IPS-18c (cell line): ENCODE results near the gene ZSWIM6.
"Not testable (repeated sequence)": the region's sequence is repeated elsewhere in the genome, so short reads cannot be mapped to it uniquely, and the experiment has no call there.

Source experiments
- H3K4me3 ChIP-seq: 2 replicates; pipeline ENCODE4 v1.7.0; 2013; ENCODE audit warnings: low read depth, mild to moderate bottlenecking, low read length, moderate library complexity; ENCODE audit not compliant: insufficient read depth
- H3K9me3 ChIP-seq: one replicate; pipeline ENCODE4 v1.6.1; 2013; ENCODE audit warnings: mild to moderate bottlenecking, low read length, moderate library complexity; ENCODE audit not compliant: control insufficient read depth, insufficient read depth

Gene ZSWIM6

GRCh38 chr5:61385627-61386026 lies 53.6 kb downstream of the ZSWIM6 start:
- H3K4me3 ChIP-seq, result no peak overlapping the region

DNA sequence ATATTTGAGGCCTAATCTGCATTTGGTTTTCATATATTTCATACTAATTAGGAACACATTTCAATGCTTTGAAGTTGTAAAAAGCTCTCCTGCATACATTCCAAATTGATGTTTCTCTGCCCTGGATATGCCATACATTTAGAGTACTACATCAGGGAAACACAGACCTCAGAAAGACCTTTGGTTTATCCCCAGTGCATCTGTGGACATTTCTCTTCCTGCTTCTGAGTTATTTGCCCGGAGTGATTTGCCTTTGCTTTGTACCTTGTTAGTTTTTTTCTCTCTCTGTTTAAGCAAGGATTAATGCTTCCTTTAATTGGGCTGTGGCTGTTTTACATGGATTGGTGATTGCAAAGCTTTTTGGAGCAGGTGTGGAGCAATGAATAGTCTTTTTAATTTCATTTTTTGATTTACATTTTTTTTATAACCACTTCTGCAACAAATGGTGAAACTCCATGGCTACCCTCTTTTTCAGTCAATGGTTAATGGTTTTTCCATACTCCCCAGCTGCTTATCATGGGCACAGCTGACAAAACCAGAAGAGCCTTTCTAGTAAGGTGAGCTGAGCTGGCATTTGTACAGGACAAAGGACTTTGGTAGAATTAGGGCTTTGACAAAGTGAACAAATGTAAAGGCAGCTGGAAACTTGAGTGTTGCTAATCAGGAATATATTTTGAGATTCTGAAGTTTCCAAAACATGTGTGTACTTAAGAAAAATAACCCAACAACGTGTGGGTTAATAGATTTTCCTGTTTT lies 54.2 kb downstream of the ZSWIM6 start:
- Histone ChIP-seq H3K9me3 (no peaks in the 10 kb centered on the region), H3K4me3 (no peak overlapping the region)

More at GRCh38 chr5:61385627-61386026, 53.6 kb downstream of the ZSWIM6 start:
- H3K9me3 ChIP-seq, result no peaks in the 10 kb centered on the region

DNA sequence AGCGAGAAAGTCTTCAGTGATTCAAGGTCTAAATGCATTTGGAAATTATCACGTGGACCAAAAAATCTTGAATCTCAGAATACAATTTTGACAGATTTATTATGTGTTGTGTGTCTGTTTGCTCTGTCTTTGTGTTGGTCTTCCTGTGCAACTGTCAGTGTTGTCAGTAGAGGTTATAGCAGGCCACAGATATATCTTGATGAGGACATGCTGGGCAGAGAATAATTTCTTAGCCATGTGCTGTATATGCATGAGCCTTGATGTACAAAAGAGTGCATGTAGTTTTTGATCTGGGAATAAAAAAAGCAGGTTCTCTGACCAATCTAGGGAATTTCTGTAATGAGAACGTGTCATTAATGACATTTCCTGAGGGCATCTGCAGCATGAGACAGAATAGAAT lies 57.6 kb downstream of the ZSWIM6 start:
- no peaks in the 10 kb centered on the region for H3K9me3 ChIP-seq
- H3K4me3 ChIP-seq, result no peak overlapping the region

DNA sequence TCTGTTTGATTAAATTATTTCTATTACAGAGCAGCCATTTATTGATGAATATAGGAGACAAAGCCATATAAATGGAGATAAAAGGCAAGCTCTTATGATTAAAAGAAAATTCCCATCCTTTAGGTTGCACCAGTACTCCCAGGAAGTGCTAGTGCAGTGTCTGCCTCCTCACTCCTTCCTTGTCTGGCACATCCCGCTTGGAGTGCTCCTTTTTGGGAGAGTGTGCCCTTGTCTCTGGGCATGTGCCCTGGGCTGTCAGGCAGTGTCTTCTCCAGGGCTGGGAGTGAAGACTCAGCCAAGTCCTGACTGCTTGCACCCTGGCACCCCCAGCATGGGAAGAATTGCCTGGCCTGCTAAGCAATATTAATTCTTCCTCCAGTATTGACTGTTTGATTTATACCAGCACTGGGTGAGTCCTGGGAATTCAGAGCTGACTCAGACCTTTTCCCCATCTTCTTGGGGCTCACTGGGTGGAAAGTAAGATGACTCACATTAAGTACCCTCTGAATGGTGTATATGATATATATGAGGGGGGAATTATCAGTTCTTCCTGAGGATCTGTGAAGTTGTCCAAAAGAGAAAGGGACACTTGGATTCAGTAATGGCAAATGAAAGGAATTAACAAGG lies 62.1 kb downstream of the ZSWIM6 start:
- no peaks in the 10 kb centered on the region for H3K9me3 ChIP-seq
- no peak overlapping the region for H3K4me3 ChIP-seq

GRCh38 chr5:61394793-61395192 lies 62.7 kb downstream of the ZSWIM6 start:
- Histone ChIP-seq H3K4me3 (no peak overlapping the region), H3K9me3 (no peaks in the 10 kb centered on the region)

GRCh38 chr5:61397238-61397637 lies 65.2 kb downstream of the ZSWIM6 start:
- Histone ChIP-seq H3K9me3 (no peaks in the 10 kb centered on the region), H3K4me3 (no peak overlapping the region)

GRCh38 chr5:61397937-61398336 lies 65.9 kb downstream of the ZSWIM6 start:
- no peak overlapping the region for H3K4me3 ChIP-seq
- no peaks in the 10 kb centered on the region for H3K9me3 ChIP-seq

- Histone ChIP-seq H3K4me3 (no peak overlapping the region), H3K9me3 (no peaks in the 10 kb centered on the region)
Measured at GRCh38 chr5:61398440-61398839, 66.4 kb downstream of the ZSWIM6 start.

- Histone ChIP-seq H3K9me3 (no peaks in the 10 kb centered on the region), H3K4me3 (no peak overlapping the region)
Measured at GRCh38 chr5:61399679-61400078, 67.6 kb downstream of the ZSWIM6 start.

DNA sequence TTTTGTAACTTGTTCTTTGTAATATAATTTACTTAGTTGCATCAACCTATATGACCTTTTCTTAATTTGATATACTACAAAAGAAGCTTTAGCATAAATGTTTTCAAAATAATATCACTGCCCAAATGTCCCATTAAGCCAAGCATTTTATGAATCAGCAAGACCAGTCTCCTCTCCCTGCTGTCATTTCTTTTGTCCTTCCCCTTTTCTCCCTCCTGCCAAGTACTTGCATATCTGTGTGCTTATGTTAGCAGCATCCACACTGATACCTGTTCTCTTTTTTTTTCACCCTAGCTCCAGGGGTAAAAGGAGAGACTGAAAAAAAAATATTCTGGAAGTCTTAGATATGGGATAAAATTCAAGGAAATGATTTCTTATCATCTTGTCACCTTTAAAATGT lies 69.7 kb downstream of the ZSWIM6 start:
- Histone ChIP-seq H3K4me3 (no peak overlapping the region), H3K9me3 (no peaks in the 10 kb centered on the region)

DNA sequence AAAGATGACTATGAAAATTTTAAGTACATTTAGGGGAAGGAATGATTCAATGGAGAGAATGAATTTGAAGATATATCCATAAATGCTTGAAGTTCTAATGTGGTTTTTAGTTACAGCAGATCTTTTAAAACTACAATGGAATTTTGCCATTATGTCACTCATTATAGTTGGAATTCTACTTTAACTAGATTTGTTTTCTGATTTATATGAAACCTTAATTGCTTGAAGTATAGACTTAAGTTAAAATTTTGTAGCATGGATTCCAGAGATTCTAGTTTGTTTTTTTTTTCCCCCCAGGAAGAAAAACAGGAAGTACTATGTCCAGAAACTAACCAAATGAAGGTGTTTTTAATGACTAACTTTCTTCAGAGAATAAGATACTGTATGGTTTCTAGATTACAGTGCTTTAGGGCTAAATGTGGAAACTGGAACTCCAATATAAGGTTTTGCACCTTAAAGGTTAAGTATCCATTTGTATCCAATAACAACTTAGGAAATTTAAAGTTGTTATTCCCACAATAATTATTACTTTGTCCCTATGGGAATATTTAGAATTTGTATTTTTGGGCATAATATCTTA lies 70.3 kb downstream of the ZSWIM6 start:
- Histone ChIP-seq H3K4me3 (no peak overlapping the region), H3K9me3 (no peaks in the 10 kb centered on the region)

DNA sequence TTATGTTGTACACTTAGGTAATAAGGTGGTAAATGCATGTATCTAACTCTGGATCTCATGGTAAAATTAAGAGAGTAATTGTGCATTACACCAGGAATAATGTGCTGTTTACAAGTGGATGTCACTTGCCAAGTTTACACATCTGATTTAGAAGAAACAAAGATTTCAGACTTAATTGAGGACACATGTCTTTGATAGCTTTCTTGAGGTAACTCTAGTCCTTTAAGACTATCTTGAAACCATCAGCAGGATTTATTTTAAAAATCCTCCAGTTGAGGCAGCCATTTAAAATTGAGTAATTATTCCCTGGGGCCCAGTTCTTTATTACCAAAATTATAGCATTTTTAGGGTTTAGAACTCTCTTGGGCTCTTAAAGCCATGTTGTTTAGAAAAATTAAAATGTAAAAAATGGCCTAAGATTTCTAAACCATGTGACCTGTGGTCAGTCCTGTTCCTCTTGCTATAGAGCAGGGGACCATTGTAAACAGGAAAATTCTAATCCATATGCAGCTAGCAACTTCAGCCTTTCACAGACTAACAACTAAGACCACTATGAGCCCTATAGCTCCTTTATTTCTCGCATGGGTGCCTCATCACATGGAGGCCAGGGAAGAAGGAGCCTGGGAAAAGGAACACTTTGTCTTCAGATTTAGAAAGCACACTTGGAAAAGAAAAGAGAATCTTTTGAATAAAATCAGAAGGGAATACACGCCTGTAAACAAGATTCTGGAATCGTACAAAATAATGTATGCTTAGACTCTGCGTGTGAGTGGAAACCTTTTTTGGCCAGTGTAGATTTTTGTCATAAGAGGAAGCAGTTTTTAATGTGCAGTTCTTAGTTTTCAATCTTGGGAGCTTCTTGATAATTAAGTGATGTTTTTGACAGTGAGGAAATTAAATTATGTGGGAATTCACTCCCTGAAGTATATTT lies 71.2 kb downstream of the ZSWIM6 start:
- H3K4me3 ChIP-seq, result no peak overlapping the region
- H3K9me3 ChIP-seq, result no peaks in the 10 kb centered on the region

- H3K4me3 ChIP-seq, result no peak overlapping the region
- no peaks in the 10 kb centered on the region for H3K9me3 ChIP-seq
Measured at GRCh38 chr5:61405511-61406295, 73.6 kb downstream of the ZSWIM6 start.

- H3K4me3 ChIP-seq, H3K9me3 ChIP-seq: not testable (repeated sequence)
Measured at GRCh38 chr5:61406497-61406896, 74.4 kb downstream of the ZSWIM6 start.

GRCh38 chr5:61407706-61408270 lies 75.7 kb downstream of the ZSWIM6 start:
- H3K4me3 ChIP-seq, result no peak overlapping the region
- H3K9me3 ChIP-seq, result no peaks in the 10 kb centered on the region

- H3K4me3 ChIP-seq, result peak overlapping the region; percentile 34; the same call in 1 of the 2 replicates
Measured at GRCh38 chr5:61408476-61409168, 76.6 kb downstream of the ZSWIM6 start.

More at GRCh38 chr5:61408476-61409168, 76.6 kb downstream of the ZSWIM6 start:
- no peaks in the 10 kb centered on the region for H3K9me3 ChIP-seq
